ENCODE results near the gene DHX16. TPM values are rescaled to one million over a fixed set of nuclear protein-coding genes. Genes with fewer than 3 reads are reported as not detected.
"Not testable (repeated sequence)": the region's sequence is repeated elsewhere in the genome, so short reads cannot be mapped to it uniquely, and the experiment has no call there.

The DHX16 gene
- 41.5 TPM for total RNA-seq (2013)
- polyA plus RNA-seq (10 to 100 TPM; 16.4 to 70.1 (median 19.0) TPM), polyA minus RNA-seq (26.0 and 39.3 TPM in 2 replicates), total RNA-seq (20.4 to 39.7 (median 28.4) reads per million in 11 experiments)

DNA sequence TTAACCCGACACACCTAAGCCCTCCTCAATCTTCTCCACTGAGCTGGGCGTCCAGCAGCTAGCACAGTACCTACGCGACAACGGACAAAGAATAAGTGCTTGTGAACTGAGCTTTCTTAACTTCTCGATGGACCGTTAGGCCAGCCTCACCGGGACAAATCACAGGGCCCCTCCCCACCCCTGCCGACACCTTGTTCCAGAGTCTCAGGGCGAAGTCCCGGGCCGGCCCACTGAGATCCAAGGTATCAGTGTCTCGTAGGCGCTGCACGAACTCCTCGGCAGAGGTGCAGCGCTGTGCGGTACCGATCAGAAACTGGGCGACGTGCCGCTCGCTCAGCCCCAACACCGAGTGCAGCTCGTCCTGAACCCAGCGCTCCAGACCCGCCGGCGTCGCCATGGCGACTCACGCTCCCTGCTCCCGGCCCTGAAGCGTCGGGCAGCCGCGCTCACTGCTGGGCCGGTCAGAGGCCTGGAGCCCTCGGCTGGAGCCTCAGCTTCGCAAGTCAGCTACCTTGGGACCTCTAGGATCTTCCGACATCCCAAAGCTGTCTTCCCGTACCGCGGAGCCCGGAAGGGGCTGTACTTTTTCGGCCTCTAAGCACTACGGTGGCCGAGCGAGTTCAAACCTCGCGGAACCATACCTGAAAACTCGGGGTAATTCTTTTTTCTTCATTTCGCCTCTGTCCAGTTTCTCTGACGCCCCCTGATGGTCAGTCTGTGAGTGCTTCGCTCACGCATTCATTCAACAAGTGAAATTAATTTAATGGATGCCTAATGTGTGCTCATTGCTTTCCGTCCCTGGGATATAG is at the start of gene DHX16:
DHX16 (minus strand) TSS at position 562 of the 809 bp plus-strand sequence; CDS start at position 397, 165 bp downstream.
- H3K4me2 ChIP-seq (replicated peaks; ENCODE audit: extremely low read depth, low read length, poor library complexity, severe bottlenecking): peak within 1 kb of the TSS; percentile 93
- peak within 1 kb of the TSS; percentile 78 for H3K9ac ChIP-seq (ENCODE audit: insufficient read depth, low read length, poor library complexity, severe bottlenecking)
- WGBS (ENCODE audit: insufficient coverage): 0% methylated on average over 51 of the region's 57 CpGs
- intact Hi-C loops (cut with micrococcal nuclease): loop anchor here (2.0 to 5.0 kb wide), 3 partner anchors 56 to 190 kb away; partner anchors contain the start of genes MRPS18B (in 1 of the 2) and PPP1R10 (in 1 of the 2)
- peaks cover 41 to 50% of the 10 kb centered on the region in 2 donors for H3K36me3 ChIP-seq (replicated peaks in 1 of 2; ENCODE audit: control insufficient read depth in 1 of 2, insufficient read depth in 2 of 2, low read length in 2 of 2)
- peak within 1 kb of the TSS; percentile 70 to 97 (median 96) for H3K4me3 ChIP-seq (replicated peaks in 1 of 3; ENCODE audit: low read depth in 2 of 3, low read length in 3 of 3)
- peak within 1 kb of the TSS in 1 of 2 donors; percentile 74 for H3K27ac ChIP-seq (ENCODE audit: low read depth in 1 of 2, low read length in 2 of 2)
- peaks cover 33% of the 10 kb centered on the region for H3K4me1 Mint-ChIP-seq
- H3K4me3 Mint-ChIP-seq: peak within 1 kb of the TSS; percentile 91 to 95
- H3K27me3 Mint-ChIP-seq (ENCODE audit: low read depth in 3 of 3): no peaks in the 10 kb centered on the region
- H3K9me3 Mint-ChIP-seq: peaks cover 0 to 2% (median 0%) of the 10 kb centered on the region in 7 donors
- peaks cover 44% of the 10 kb centered on the region for H4K20me1 ChIP-seq (ENCODE audit: insufficient read depth, low read length)
- peaks cover 33% of the 10 kb centered on the region for H3K79me2 ChIP-seq (ENCODE audit: insufficient read depth, low read length)
- peak within 1 kb of the TSS; percentile 63 to 87 (median 77) for H3K27ac Mint-ChIP-seq
- DNase-seq: peak; percentile 93 to 94 (median 94)
- peaks cover 43 to 56% of the 10 kb centered on the region in 2 donors for H3K36me3 Mint-ChIP-seq
- no peaks in the 10 kb centered on the region for H3K27me3 ChIP-seq (ENCODE audit: control insufficient read depth in 2 of 2, insufficient read depth in 2 of 2, low read length in 2 of 2)
- peaks cover 11 to 23% of the 10 kb centered on the region in 2 donors for H3K4me1 ChIP-seq (ENCODE audit: control insufficient read depth in 1 of 2, insufficient read depth in 2 of 2, low read length in 2 of 2)
- H2AFZ ChIP-seq (ENCODE audit: insufficient read depth, low read depth, low read length, poor library complexity, severe bottlenecking): peak within 1 kb of the TSS; percentile 92
- H3K9me3 ChIP-seq (replicated peaks in 1 of 2; ENCODE audit: control insufficient read depth in 1 of 2, insufficient read depth in 1 of 2, low read length in 2 of 2): no peaks in the 10 kb centered on the region
- TF ChIP-seq CTCF (IDR thresholded peaks at IDR 0.05): peak; percentile 75

DNA sequence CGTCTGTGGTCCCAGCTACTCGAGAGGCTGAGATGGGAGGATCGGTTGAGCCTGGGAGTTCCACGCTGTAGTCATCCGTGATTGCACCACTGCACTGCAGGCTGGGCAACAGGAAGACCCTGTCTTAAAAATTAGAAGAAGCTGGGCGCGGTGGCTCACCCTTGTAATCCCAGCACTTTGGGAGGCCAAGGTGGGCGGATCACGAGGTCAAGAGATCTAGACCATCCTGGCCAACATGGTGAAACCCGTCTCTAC is 49.1 kb upstream of the DHX16 start:
- Histone ChIP-seq H3K27ac (ENCODE audit: low read depth in 1 of 2, low read length in 2 of 2) (peak overlapping the region; percentile 76 to 91), H3K4me3 (replicated peaks in 1 of 3; ENCODE audit: low read depth in 2 of 3, low read length in 3 of 3) (peak overlapping the region; percentile 48 to 99 (median 60)), H3K4me1 (ENCODE audit: control insufficient read depth in 1 of 2, insufficient read depth in 2 of 2, low read length in 2 of 2) (peaks cover 41 to 58% of the 10 kb centered on the region in 2 donors), H3K9ac (ENCODE audit: insufficient read depth, low read length, poor library complexity, severe bottlenecking) (peak overlapping the region; percentile 79), H3K36me3 (replicated peaks in 1 of 2; ENCODE audit: control insufficient read depth in 1 of 2, insufficient read depth in 2 of 2, low read length in 2 of 2) (peaks cover 36 to 43% of the 10 kb centered on the region in 2 donors), H3K4me2 (replicated peaks; ENCODE audit: extremely low read depth, low read length, poor library complexity, severe bottlenecking) (peak overlapping the region; percentile 99), H3K79me2 (ENCODE audit: insufficient read depth, low read length) (peaks cover 81% of the 10 kb centered on the region), H4K20me1 (ENCODE audit: insufficient read depth, low read length) (peaks cover 55% of the 10 kb centered on the region)
- H3K4me3 Mint-ChIP-seq: peak overlapping the region; percentile 84 to 97
- intact Hi-C loops (cut with micrococcal nuclease): loop anchor here (1.0 to 10.0 kb wide), 4 partner anchors 43 to 240 kb away; partner anchors contain the start of genes HLA-E (in 1 of the 2), MRPS18B (in 1 of the 2) and PPP1R10 (in 1 of the 2)
- WGBS (ENCODE audit: insufficient coverage): 0% methylated on average over 7 of the region's 10 CpGs
- H3K36me3 Mint-ChIP-seq: peaks cover 32 to 43% of the 10 kb centered on the region in 2 donors
- peak; percentile 67 to 90 (median 71) for DNase-seq
- H3K9me3 ChIP-seq (replicated peaks in 1 of 2; ENCODE audit: control insufficient read depth in 1 of 2, insufficient read depth in 1 of 2, low read length in 2 of 2); H2AFZ ChIP-seq (ENCODE audit: insufficient read depth, low read depth, low read length, poor library complexity, severe bottlenecking); H3K9me3 Mint-ChIP-seq; H3K27me3 Mint-ChIP-seq (ENCODE audit: low read depth in 3 of 3); H3K27me3 ChIP-seq (ENCODE audit: control insufficient read depth in 2 of 2, insufficient read depth in 2 of 2, low read length in 2 of 2): not testable (repeated sequence)
- H3K4me1 Mint-ChIP-seq: peaks cover 47% of the 10 kb centered on the region
- peak overlapping the region; percentile 90 to 96 (median 95) for H3K27ac Mint-ChIP-seq

All from CD14-positive monocyte (primary cell).